GM20431 (cell line): ENCODE results near the gene TTC39A.
"Not testable (repeated sequence)": the region's sequence is repeated elsewhere in the genome, so short reads cannot be mapped to it uniquely, and the experiment has no call there.

Experiments used
- in situ Hi-C: fragments of 300-500 bp; cut with MseI, MboI; formaldehyde crosslinking; loops from one replicate; pipeline ENCODE4 v1.15.0; 2020; ENCODE audit warnings: low sequenced_read_pairs; ENCODE audit not compliant: unreplicated experiment

TTC39A gene

GRCh38 chr1:51341876-51342496 lies 11.6 kb upstream of the TTC39A start:
- in situ Hi-C loops: no loop called here

- in situ Hi-C loops: no loop called here
Observed at GRCh38 chr1:51340380-51340779, 10.0 kb upstream of the TTC39A start.

- in situ Hi-C loops: no loop called here
Observed at GRCh38 chr1:51336711-51337110, 6.3 kb upstream of the TTC39A start.

GRCh38 chr1:51336004-51336403 lies 5.6 kb upstream of the TTC39A start:
- in situ Hi-C loops: no loop called here

- in situ Hi-C loops: no loop called here
Observed at GRCh38 chr1:51331206-51332100, 1.1 kb upstream of the TTC39A start.

- in situ Hi-C loops: no loop called here
Observed at GRCh38 chr1:51329443-51330325, 678 bp downstream of the TTC39A start.

GRCh38 chr1:51328926-51329325 lies 1.4 kb downstream of the TTC39A start:
- in situ Hi-C loops: no loop called here

- in situ Hi-C loops: no loop called here
Observed at GRCh38 chr1:51328279-51328678, 2.1 kb downstream of the TTC39A start.

GRCh38 chr1:51327386-51327785 lies 3.0 kb downstream of the TTC39A start:
- in situ Hi-C loops: no loop called here

GRCh38 chr1:51326839-51327238 lies 3.5 kb downstream of the TTC39A start:
- in situ Hi-C loops: no loop called here

GRCh38 chr1:51325878-51326755 lies 4.2 kb downstream of the TTC39A start:
- in situ Hi-C loops: no loop called here

GRCh38 chr1:51325391-51325790 lies 5.0 kb downstream of the TTC39A start:
- in situ Hi-C loops: no loop called here

GRCh38 chr1:51325011-51325385 lies 5.4 kb downstream of the TTC39A start:
- in situ Hi-C loops: not testable (repeated sequence)

GRCh38 chr1:51324251-51325010 lies 5.9 kb downstream of the TTC39A start:
- in situ Hi-C loops: no loop called here

GRCh38 chr1:51323778-51324177 lies 6.6 kb downstream of the TTC39A start:
- in situ Hi-C loops: no loop called here

GRCh38 chr1:51322417-51323101 lies 7.8 kb downstream of the TTC39A start:
- in situ Hi-C loops: no loop called here

GRCh38 chr1:51321924-51322280 lies 8.5 kb downstream of the TTC39A start:
- in situ Hi-C loops: no loop called here
